ENCODE data around the gene EGFLAM.

DNA sequence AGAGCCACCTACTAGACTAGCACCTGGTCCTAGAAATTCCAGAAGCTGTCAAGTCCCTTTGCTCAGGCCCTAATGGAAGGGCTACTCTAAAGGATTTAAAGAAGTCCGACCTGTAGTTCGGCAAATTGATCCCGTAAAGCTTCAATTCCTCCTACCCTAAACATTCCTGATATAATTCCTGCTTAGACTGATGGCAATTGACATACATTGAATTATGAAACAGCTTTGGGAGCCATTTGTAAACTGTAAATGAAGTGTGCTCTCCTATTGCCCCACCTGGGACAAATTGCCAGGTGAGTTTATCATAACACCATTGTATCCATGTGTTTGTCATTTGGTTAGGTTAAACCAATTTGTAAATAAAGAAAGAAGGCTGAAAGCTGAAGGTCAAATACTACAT lies 104.4 kb downstream of the EGFLAM start:
- TF ChIP-seq, protein P1, sequence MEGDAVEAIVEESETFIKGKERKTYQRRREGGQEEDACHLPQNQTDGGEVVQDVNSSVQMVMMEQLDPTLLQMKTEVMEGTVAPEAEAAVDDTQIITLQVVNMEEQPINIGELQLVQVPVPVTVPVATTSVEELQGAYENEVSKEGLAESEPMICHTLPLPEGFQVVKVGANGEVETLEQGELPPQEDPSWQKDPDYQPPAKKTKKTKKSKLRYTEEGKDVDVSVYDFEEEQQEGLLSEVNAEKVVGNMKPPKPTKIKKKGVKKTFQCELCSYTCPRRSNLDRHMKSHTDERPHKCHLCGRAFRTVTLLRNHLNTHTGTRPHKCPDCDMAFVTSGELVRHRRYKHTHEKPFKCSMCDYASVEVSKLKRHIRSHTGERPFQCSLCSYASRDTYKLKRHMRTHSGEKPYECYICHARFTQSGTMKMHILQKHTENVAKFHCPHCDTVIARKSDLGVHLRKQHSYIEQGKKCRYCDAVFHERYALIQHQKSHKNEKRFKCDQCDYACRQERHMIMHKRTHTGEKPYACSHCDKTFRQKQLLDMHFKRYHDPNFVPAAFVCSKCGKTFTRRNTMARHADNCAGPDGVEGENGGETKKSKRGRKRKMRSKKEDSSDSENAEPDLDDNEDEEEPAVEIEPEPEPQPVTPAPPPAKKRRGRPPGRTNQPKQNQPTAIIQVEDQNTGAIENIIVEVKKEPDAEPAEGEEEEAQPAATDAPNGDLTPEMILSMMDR (IDR thresholded peaks at IDR 0.05): no peak
- no peak for TF ChIP-seq POLR2A (IDR thresholded peaks at IDR 0.05)

Measured in testis (tissue), 2 donors.